Activated CD8-positive, alpha-beta T cell treated with anti-CD3 and anti-CD28 coated beads for 36 hours (primary cell): Measurements from ENCODE around the gene BRF1. TPM values are rescaled to one million over a fixed set of nuclear protein-coding genes. Genes with fewer than 3 reads are reported as not detected.

ENCODE experiments used
- ATAC-seq: fragments of 200-7000 bp; cut with Tn5 transposase; one replicate; pipeline ENCODE4 v1.10.0; 2021; ENCODE audit warnings: mild to moderate bottlenecking, moderate library complexity
- CTCF ChIA-PET: fragments of 350-600 bp; sonication (Branson Sonifier 250); formaldehyde crosslinking; loops from one replicate; lab custom pipeline; 2021; ENCODE audit warnings: antibody characterized with exemption; lab: Charles Lee
- POLR2A ChIA-PET: fragments of 350-600 bp; sonication (Branson Sonifier 250); formaldehyde crosslinking; loops from one replicate; lab custom pipeline; 2021; ENCODE audit warnings: antibody characterized with exemption; lab: Charles Lee
- DNase-seq: peaks from one replicate; pipeline ENCODE4 v3.0.0-alpha.2; 2020
- H3K27ac Mint-ChIP-seq: one replicate; pipeline ENCODE4 v1.8.0; 2021; ENCODE audit warnings: mild to moderate bottlenecking, mixed read lengths
- H3K27me3 Mint-ChIP-seq: one replicate; pipeline ENCODE4 v1.8.0; 2021; ENCODE audit warnings: mixed read lengths
- H3K36me3 Mint-ChIP-seq: one replicate; pipeline ENCODE4 v1.8.0; 2021; ENCODE audit warnings: low read depth, mixed read lengths
- H3K4me1 Mint-ChIP-seq: one replicate; pipeline ENCODE4 v1.8.0; 2021; ENCODE audit warnings: low read depth, mixed read lengths
- H3K4me3 Mint-ChIP-seq: one replicate; pipeline ENCODE4 v1.8.0; 2021; ENCODE audit warnings: mild to moderate bottlenecking, moderate library complexity, mixed read lengths
- H3K9me3 Mint-ChIP-seq: one replicate; pipeline ENCODE4 v1.8.0; 2021; ENCODE audit warnings: mixed read lengths
- CTCF ChIP-seq: fragments of 200-600 bp; IDR thresholded peaks from one replicate; pipeline ENCODE4 v1.8.0; 2022; ENCODE audit warnings: antibody characterized with exemption, mild to moderate bottlenecking
- intact Hi-C: fragments of 100-400 bp; cut with micrococcal nuclease; formaldehyde crosslinking; loops from one replicate; pipeline ENCODE4 v1.10.0; 2022
- total RNA-seq, 2 experiments: library from RNA; stranded (reverse); gene quantifications; one replicate each; pipeline ENCODE4 v1.2.3, GENCODE V29; 2021

BRF1 gene
- total RNA-seq, 2 experiments from 2014 or later, result 25.3 to 26.6 TPM

GRCh38 chr14:105283899-105284298 is 16.9 kb downstream of the BRF1 start:
- Mint-ChIP-seq H3K4me3 (no peak overlapping the region), H3K9me3 (no peaks in the 10 kb centered on the region), H3K27me3 (no peaks in the 10 kb centered on the region), H3K36me3 (peaks cover 1% of the 10 kb centered on the region), H3K27ac (peak overlapping the region; percentile 75), H3K4me1 (peaks cover 17% of the 10 kb centered on the region)
- intact Hi-C loops, result no loop called here
- TF ChIP-seq CTCF, result no peak
- POLR2A ChIA-PET, result no interaction called here
- DNase-seq (peak; percentile 32), ATAC-seq (peak; percentile 70)
- CTCF ChIA-PET, result interaction anchor here (2.0 kb wide), 1 partner anchor 8 kb away, joined by 7 read pairs; no protein-coding TSS in a partner anchor

- DNase-seq (no peak), ATAC-seq (no peak)
- no peak overlapping the region for H3K27ac Mint-ChIP-seq
- no peaks in the 10 kb centered on the region for H3K9me3 Mint-ChIP-seq
- CTCF ChIA-PET, result interaction anchor here (1.3 to 2.0 kb wide), 4 partner anchors 9 to 31 kb away, joined by 3 to 7 read pairs (median 4); no protein-coding TSS in a partner anchor
- H3K4me3 Mint-ChIP-seq, result no peak overlapping the region
- intact Hi-C loops, result no loop called here
- no peak for TF ChIP-seq CTCF
- POLR2A ChIA-PET, result no interaction called here
- H3K4me1 Mint-ChIP-seq, result peaks cover 17% of the 10 kb centered on the region
- H3K36me3 Mint-ChIP-seq, result peaks cover 1% of the 10 kb centered on the region
- H3K27me3 Mint-ChIP-seq, result no peaks in the 10 kb centered on the region
Observed at GRCh38 chr14:105283028-105283427, 17.8 kb downstream of the BRF1 start.

- intact Hi-C loops, result no loop called here
- ChIA-PET POLR2A (no interaction called here), CTCF (interaction anchor here (0.8 to 2.0 kb wide), 5 partner anchors 10 to 45 kb away, joined by 3 to 7 read pairs (median 4); no protein-coding TSS in a partner anchor)
- peak; percentile 30 for TF ChIP-seq CTCF
- Mint-ChIP-seq H3K27ac (no peak overlapping the region), H3K27me3 (no peaks in the 10 kb centered on the region), H3K9me3 (no peaks in the 10 kb centered on the region), H3K36me3 (peaks cover 1% of the 10 kb centered on the region), H3K4me1 (peaks cover 17% of the 10 kb centered on the region), H3K4me3 (no peak overlapping the region)
- ATAC-seq (no peak), DNase-seq (no peak)
Observed at GRCh38 chr14:105282098-105282725, 18.6 kb downstream of the BRF1 start.

- POLR2A ChIA-PET, result no interaction called here
- no peaks in the 10 kb centered on the region for H3K9me3 Mint-ChIP-seq
- peak; percentile 29 for DNase-seq
- H3K36me3 Mint-ChIP-seq, result peaks cover 1% of the 10 kb centered on the region
- CTCF ChIA-PET, result interaction anchor here (2.0 kb wide), 1 partner anchor 13 kb away, joined by 4 read pairs; no protein-coding TSS in a partner anchor
- no peaks in the 10 kb centered on the region for H3K27me3 Mint-ChIP-seq
- TF ChIP-seq CTCF, result peak; percentile 61
- peaks cover 17% of the 10 kb centered on the region for H3K4me1 Mint-ChIP-seq
- H3K27ac Mint-ChIP-seq, result no peak overlapping the region
- intact Hi-C loops, result no loop called here
- no peak overlapping the region for H3K4me3 Mint-ChIP-seq
- ATAC-seq, result peak; percentile 53
Observed at GRCh38 chr14:105281371-105282097, 19.3 kb downstream of the BRF1 start.

GRCh38 chr14:105280525-105280924 is 20.3 kb downstream of the BRF1 start:
- POLR2A ChIA-PET, result no interaction called here
- no peaks in the 10 kb centered on the region for H3K27me3 Mint-ChIP-seq

More at GRCh38 chr14:105280525-105280924, 20.3 kb downstream of the BRF1 start:
- CTCF ChIA-PET, result no interaction called here
- H3K4me1 Mint-ChIP-seq, result peaks cover 15% of the 10 kb centered on the region
- H3K9me3 Mint-ChIP-seq, result no peaks in the 10 kb centered on the region
- H3K4me3 Mint-ChIP-seq, result no peak overlapping the region
- ATAC-seq (no peak), DNase-seq (no peak)
- no peaks in the 10 kb centered on the region for H3K36me3 Mint-ChIP-seq
- no peak overlapping the region for H3K27ac Mint-ChIP-seq
- intact Hi-C loops, result no loop called here
- TF ChIP-seq CTCF, result no peak
